HCT116 (cell line): Measurements from ENCODE around the gene PIEZO2. TPM values are rescaled to one million over a fixed set of nuclear protein-coding genes. Genes with fewer than 3 reads are reported as not detected.

Source experiments
- ATAC-seq: fragments of 200-7000 bp; cut with Tn5 transposase; 2 replicates; pipeline ENCODE4 v1.9.1; 2020; ENCODE audit warnings: mild to moderate bottlenecking, moderate library complexity
- BruUV-seq: library from RNA; stranded (reverse); fragments of 400-500 nt; replicated peaks from 2 replicates; lab custom pipeline; 2021; lab: Mats Ljungman, UMichigan
- CTCF ChIA-PET: fragments of 300-600 bp; sonication (Branson Sonifier 250); formaldehyde crosslinking; loops from one replicate; lab custom pipeline; 2021; ENCODE audit warnings: antibody characterized with exemption; lab: Charles Lee
- POLR2A ChIA-PET: fragments of 300-600, 350-600 bp; sonication (Branson Sonifier 250); formaldehyde crosslinking; loops from one replicate; lab custom pipeline; 2021; ENCODE audit warnings: antibody characterized with exemption; lab: Charles Lee
- RAD21 ChIA-PET, 2 experiments: fragments of 300-600 bp; sonication (Branson Sonifier 250); formaldehyde crosslinking; loops; one replicate each; lab custom pipeline; 2023; ENCODE audit warnings: low total read pairs in 2 of 2; ENCODE audit not compliant: uncharacterized antibody in 2 of 2, unreplicated experiment in 2 of 2, low non-redundant PET in 1 of 2; lab: Charles Lee
- DNase-seq: peaks from one replicate; pipeline ENCODE4 v3.0.0-alpha.2; 2010; ENCODE audit warnings: low read depth, low spot score
- H2AFZ ChIP-seq: fragments of 200-600 bp; shearing (Covaris generic), sonication (generic); 2 replicates; pipeline ENCODE4 v1.6.1; 2017; ENCODE audit warnings: low read depth, mixed run types, mixed read lengths, antibody characterized with exemption, low read length; ENCODE audit not compliant: poor library complexity, severe bottlenecking
- H3K27ac ChIP-seq: 2 replicates; pipeline ENCODE4 v1.5.1; 2012; ENCODE audit warnings: low read depth, low read length
- H3K27me3 ChIP-seq: fragments of 200-600 bp; sonication (generic); 2 replicates; pipeline ENCODE4 v1.6.1; 2016; ENCODE audit warnings: mixed run types, low read length, mixed read lengths; ENCODE audit not compliant: insufficient read depth
- H3K36me3 ChIP-seq, 2 experiments: fragments of 200-500 bp in 1 of 2; fragments of 200-600 bp in 1 of 2; sonication (Bioruptor generic) in 1 of 2; sonication (generic) in 1 of 2; 2 replicates each; pipeline versions ENCODE4 v1.5.1 to v1.6.1; 2014 to 2016; ENCODE audit warnings: low read length in 2 of 2, inconsistent platforms in 1 of 2, mixed read lengths in 1 of 2, mixed run types in 1 of 2; ENCODE audit not compliant: insufficient read depth in 2 of 2, control insufficient read depth in 1 of 2
- H3K4me1 ChIP-seq, 2 experiments: fragments of 200-600 bp in 1 of 2; sonication (generic) in 1 of 2; 2 replicates each; pipeline versions ENCODE4 v1.5.1 to v1.6.1; 2012 to 2017; ENCODE audit warnings: low read length in 2 of 2, inconsistent platforms in 1 of 2, mild to moderate bottlenecking in 1 of 2, mixed read lengths in 1 of 2, mixed run types in 1 of 2, moderate library complexity in 1 of 2; ENCODE audit not compliant: insufficient read depth in 2 of 2, control insufficient read depth in 1 of 2
- H3K4me2 ChIP-seq: fragments of 200-600 bp; sonication (generic); 2 replicates; pipeline ENCODE4 v1.6.1; 2017; ENCODE audit warnings: mixed run types, low read length, mixed read lengths
- H3K4me3 ChIP-seq, 2 experiments: fragments of 200-600 bp in 1 of 2; sonication (generic) in 1 of 2; replicated peaks in 1 of 2; 2 replicates each; pipeline ENCODE4 v1.5.1; 2011 to 2016; ENCODE audit warnings: low read length in 2 of 2, control low read depth in 1 of 2, low read depth in 1 of 2, mild to moderate bottlenecking in 1 of 2, mixed read lengths in 1 of 2, mixed run types in 1 of 2
- H3K79me2 ChIP-seq: fragments of 200-600 bp; sonication (generic); 2 replicates; pipeline ENCODE4 v1.6.1; 2017; ENCODE audit warnings: mild to moderate bottlenecking, mixed run types, low read length, moderate library complexity, mixed read lengths; ENCODE audit not compliant: insufficient read depth
- H3K9ac ChIP-seq: fragments of 200-600 bp; sonication (generic); 2 replicates; pipeline ENCODE4 v1.6.1; 2016; ENCODE audit warnings: low read length, mixed read lengths
- H3K9me2 ChIP-seq: fragments of 200-600 bp; sonication (generic), shearing (Covaris generic); 2 replicates; pipeline ENCODE4 v1.6.1; 2017; ENCODE audit warnings: mixed run types, mild to moderate bottlenecking, moderate library complexity; ENCODE audit not compliant: insufficient read depth
- H3K9me3 ChIP-seq, 2 experiments: fragments of 200-500 bp in 1 of 2; fragments of 200-600 bp in 1 of 2; sonication (Bioruptor generic) in 1 of 2; sonication (generic) in 1 of 2; 2 replicates each; pipeline ENCODE4 v1.6.1; 2014 to 2017; ENCODE audit warnings: low read length in 2 of 2, mixed read lengths in 2 of 2, inconsistent platforms in 1 of 2, low read depth in 1 of 2, mild to moderate bottlenecking in 1 of 2, mixed run types in 1 of 2, moderate library complexity in 1 of 2; ENCODE audit not compliant: control insufficient read depth in 1 of 2, insufficient read depth in 1 of 2
- H4K20me1 ChIP-seq: fragments of 200-600 bp; sonication (generic), shearing (Covaris generic); 2 replicates; pipeline ENCODE4 v1.6.1; 2017; ENCODE audit warnings: mixed run types, mild to moderate bottlenecking, moderate library complexity; ENCODE audit not compliant: insufficient read depth
- CBX3 ChIP-seq: IDR thresholded peaks from 2 replicates; pipeline ENCODE4 v1.6.1; 2012; ENCODE audit warnings: low read depth
- CEBPB ChIP-seq: IDR thresholded peaks from 2 replicates; pipeline ENCODE4 v1.6.1; 2012; ENCODE audit warnings: low read depth
- ELF1 ChIP-seq: IDR thresholded peaks from 2 replicates; pipeline ENCODE4 v1.6.1; 2012; ENCODE audit warnings: low read depth, borderline replicate concordance
- EZH2 ChIP-seq: fragments of 200-600 bp; sonication (generic); IDR thresholded peaks from 2 replicates; pipeline ENCODE4 v1.6.1; 2017; ENCODE audit warnings: antibody characterized with exemption, mixed run types
- EZH2phosphoT487 ChIP-seq: fragments of 200-600 bp; IDR thresholded peaks from 2 replicates; pipeline ENCODE4 v1.6.1; 2018; ENCODE audit warnings: antibody characterized with exemption, borderline replicate concordance
- FOSL1 ChIP-seq: IDR thresholded peaks from 2 replicates; pipeline ENCODE4 v1.6.1; 2012; ENCODE audit warnings: low read depth
- JUND ChIP-seq: IDR thresholded peaks from 2 replicates; pipeline ENCODE4 v1.6.1; 2012
- POLR2A ChIP-seq: IDR thresholded peaks from 2 replicates; pipeline ENCODE4 v1.7.0; 2011; ENCODE audit warnings: borderline replicate concordance; ENCODE audit not compliant: insufficient read depth, insufficient read length; ENCODE audit errors: extremely low read depth
- RAD21 ChIP-seq: IDR thresholded peaks from 2 replicates; pipeline ENCODE4 v1.6.1; 2012; ENCODE audit warnings: low read depth, mild to moderate bottlenecking
- SIN3A ChIP-seq: IDR thresholded peaks from 2 replicates; pipeline ENCODE4 v1.6.1; 2012; ENCODE audit warnings: low read depth
- SP1 ChIP-seq: IDR thresholded peaks from 2 replicates; pipeline ENCODE4 v1.6.1; 2012; ENCODE audit warnings: low read depth
- SRF ChIP-seq: IDR thresholded peaks from 2 replicates; pipeline ENCODE4 v1.6.1; 2012; ENCODE audit warnings: low read depth
- TCF7L2 ChIP-seq: IDR thresholded peaks from 2 replicates; pipeline ENCODE4 v1.7.0; 2011; ENCODE audit warnings: borderline replicate concordance, inconsistent platforms; ENCODE audit not compliant: insufficient read depth, insufficient read length; ENCODE audit errors: extremely low read depth
- YY1 ChIP-seq: IDR thresholded peaks from 2 replicates; pipeline ENCODE4 v1.6.1; 2011; ENCODE audit warnings: low read length, low read depth, moderate library complexity, mild to moderate bottlenecking; ENCODE audit not compliant: insufficient replicate concordance; ENCODE audit errors: extremely low read depth
- ZFX ChIP-seq: fragments of 450-650 bp; IDR thresholded peaks from 2 replicates; pipeline ENCODE4 v1.6.1; 2017
- ZNF274 ChIP-seq: fragments of 200-500 bp; sonication (Bioruptor generic); IDR thresholded peaks from 2 replicates; pipeline ENCODE4 v1.6.1; 2014; ENCODE audit warnings: mild to moderate bottlenecking, low read depth, low read length, inconsistent platforms
- intact Hi-C: fragments of 100-400 bp; cut with micrococcal nuclease; formaldehyde crosslinking; loops from 2 replicates; pipeline ENCODE4 v1.10.0; 2022
- total RNA-seq: library from RNA; stranded (reverse); gene quantifications from one replicate; pipeline ENCODE4 v1.2.1, GENCODE V29; 2021; ENCODE audit not compliant: unreplicated experiment
- TF ChIP-seq, protein P1 (sequence below): IDR thresholded peaks from 2 replicates; pipeline ENCODE4 v1.6.1; 2012; ENCODE audit warnings: low read depth
- TF ChIP-seq, protein P2 (sequence below): IDR thresholded peaks from 2 replicates; pipeline ENCODE4 v1.6.1; 2012
- TF ChIP-seq, protein P3 (sequence below), 3 experiments: fragments of 200-600 bp in 1 of 3; sonication (generic) in 1 of 3; IDR thresholded peaks in 2 of 3; conservative IDR thresholded peaks in 1 of 3; 2 replicates each; pipeline ENCODE4 v1.5.1; 2012 to 2017; ENCODE audit warnings: low read depth in 2 of 3, low read length in 2 of 3, antibody characterized with exemption in 1 of 3, borderline replicate concordance in 1 of 3, control low read depth in 1 of 3, mild to moderate bottlenecking in 1 of 3, mixed read lengths in 1 of 3, mixed run types in 1 of 3, moderate library complexity in 1 of 3; ENCODE audit not compliant: insufficient read depth in 1 of 3
- TF ChIP-seq, protein P4 (sequence below): IDR thresholded peaks from 2 replicates; pipeline ENCODE4 v1.6.1; 2012

Gene PIEZO2
- total RNA-seq, 1 experiment from 2014 or later, result 0.34 TPM

DNA sequence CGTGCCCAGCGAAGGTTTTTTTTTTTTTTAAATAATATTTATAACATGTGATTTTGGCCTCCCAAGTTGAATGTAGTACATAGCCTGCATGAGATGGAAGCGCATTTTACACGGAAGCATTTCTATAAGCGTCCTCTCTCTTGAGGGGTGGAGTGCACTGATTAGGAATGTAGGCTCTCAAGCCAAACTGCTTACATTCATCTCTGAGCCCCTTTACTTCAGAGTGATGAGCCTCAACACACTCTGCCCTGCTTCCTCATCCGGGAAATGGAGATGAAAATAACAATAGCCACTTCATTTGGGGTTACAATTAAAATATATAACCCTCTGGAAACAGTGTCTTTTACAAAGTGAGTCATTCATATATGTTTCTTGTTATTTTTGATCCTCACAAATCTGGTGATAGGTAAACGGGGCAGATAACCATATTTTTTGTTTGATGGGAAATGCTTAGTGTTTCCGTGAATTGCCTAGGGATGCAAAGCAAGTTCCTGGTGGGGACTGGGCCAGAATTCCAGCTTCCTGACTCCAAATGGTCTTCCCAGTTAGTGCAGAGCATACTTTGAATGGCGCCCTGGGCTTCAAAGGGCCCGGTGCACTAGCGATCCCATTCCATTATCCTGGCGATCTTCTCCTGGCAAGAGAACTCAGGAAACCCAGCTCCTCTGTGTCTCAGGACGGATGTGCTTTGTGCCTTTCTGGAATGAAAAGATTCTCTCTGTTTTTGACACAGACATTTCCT lies 124.3 kb downstream of the PIEZO2 start:
- Histone ChIP-seq H4K20me1 (no peaks in the 10 kb centered on the region), H3K36me3 (no peaks in the 10 kb centered on the region), H3K79me2 (no peaks in the 10 kb centered on the region), H3K4me3 (no peak overlapping the region), H3K9me2 (no peaks in the 10 kb centered on the region), H3K4me1 (no peaks in the 10 kb centered on the region), H3K9ac (no peak overlapping the region), H3K27ac (no peak overlapping the region), H3K27me3 (0 out of 2 replicates have a peak, but pooled peaks cover 5% of the 10 kb centered on the region), H3K4me2 (no peak overlapping the region), H3K9me3 (no peaks in the 10 kb centered on the region), H2AFZ (no peak overlapping the region)
- ATAC-seq (no peak), DNase-seq (no peak)
- ChIA-PET RAD21 (no interaction called here), POLR2A (no interaction called here), CTCF (no interaction called here)
- no TSS peak for BruUV-seq
- intact Hi-C loops, result no loop called here
- TF ChIP-seq YY1 (no peak), CBX3 (no peak), FOSL1 (no peak), SP1 (no peak), ZFX (no peak), EZH2phosphoT487 (no peak), TCF7L2 (no peak), JUND (no peak), EZH2 (no peak), POLR2A (no peak), CEBPB (no peak), SIN3A (no peak), ZNF274 (no peak), RAD21 (no peak), ELF1 (no peak), SRF (no peak)
- TF ChIP-seq, protein P1, sequence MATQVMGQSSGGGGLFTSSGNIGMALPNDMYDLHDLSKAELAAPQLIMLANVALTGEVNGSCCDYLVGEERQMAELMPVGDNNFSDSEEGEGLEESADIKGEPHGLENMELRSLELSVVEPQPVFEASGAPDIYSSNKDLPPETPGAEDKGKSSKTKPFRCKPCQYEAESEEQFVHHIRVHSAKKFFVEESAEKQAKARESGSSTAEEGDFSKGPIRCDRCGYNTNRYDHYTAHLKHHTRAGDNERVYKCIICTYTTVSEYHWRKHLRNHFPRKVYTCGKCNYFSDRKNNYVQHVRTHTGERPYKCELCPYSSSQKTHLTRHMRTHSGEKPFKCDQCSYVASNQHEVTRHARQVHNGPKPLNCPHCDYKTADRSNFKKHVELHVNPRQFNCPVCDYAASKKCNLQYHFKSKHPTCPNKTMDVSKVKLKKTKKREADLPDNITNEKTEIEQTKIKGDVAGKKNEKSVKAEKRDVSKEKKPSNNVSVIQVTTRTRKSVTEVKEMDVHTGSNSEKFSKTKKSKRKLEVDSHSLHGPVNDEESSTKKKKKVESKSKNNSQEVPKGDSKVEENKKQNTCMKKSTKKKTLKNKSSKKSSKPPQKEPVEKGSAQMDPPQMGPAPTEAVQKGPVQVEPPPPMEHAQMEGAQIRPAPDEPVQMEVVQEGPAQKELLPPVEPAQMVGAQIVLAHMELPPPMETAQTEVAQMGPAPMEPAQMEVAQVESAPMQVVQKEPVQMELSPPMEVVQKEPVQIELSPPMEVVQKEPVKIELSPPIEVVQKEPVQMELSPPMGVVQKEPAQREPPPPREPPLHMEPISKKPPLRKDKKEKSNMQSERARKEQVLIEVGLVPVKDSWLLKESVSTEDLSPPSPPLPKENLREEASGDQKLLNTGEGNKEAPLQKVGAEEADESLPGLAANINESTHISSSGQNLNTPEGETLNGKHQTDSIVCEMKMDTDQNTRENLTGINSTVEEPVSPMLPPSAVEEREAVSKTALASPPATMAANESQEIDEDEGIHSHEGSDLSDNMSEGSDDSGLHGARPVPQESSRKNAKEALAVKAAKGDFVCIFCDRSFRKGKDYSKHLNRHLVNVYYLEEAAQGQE, result no peak
- TF ChIP-seq, protein P2, sequence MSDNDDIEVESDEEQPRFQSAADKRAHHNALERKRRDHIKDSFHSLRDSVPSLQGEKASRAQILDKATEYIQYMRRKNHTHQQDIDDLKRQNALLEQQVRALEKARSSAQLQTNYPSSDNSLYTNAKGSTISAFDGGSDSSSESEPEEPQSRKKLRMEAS, result no peak
- TF ChIP-seq, protein P3, sequence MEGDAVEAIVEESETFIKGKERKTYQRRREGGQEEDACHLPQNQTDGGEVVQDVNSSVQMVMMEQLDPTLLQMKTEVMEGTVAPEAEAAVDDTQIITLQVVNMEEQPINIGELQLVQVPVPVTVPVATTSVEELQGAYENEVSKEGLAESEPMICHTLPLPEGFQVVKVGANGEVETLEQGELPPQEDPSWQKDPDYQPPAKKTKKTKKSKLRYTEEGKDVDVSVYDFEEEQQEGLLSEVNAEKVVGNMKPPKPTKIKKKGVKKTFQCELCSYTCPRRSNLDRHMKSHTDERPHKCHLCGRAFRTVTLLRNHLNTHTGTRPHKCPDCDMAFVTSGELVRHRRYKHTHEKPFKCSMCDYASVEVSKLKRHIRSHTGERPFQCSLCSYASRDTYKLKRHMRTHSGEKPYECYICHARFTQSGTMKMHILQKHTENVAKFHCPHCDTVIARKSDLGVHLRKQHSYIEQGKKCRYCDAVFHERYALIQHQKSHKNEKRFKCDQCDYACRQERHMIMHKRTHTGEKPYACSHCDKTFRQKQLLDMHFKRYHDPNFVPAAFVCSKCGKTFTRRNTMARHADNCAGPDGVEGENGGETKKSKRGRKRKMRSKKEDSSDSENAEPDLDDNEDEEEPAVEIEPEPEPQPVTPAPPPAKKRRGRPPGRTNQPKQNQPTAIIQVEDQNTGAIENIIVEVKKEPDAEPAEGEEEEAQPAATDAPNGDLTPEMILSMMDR (IDR thresholded peaks at IDR 0.05 in 2 of 3, conservative IDR thresholded peaks at IDR 0.05 in 1 of 3; ENCODE audit: borderline replicate concordance in 1 of 3, insufficient read depth in 1 of 3, low read depth in 2 of 3, low read length in 2 of 3), result no peak
- TF ChIP-seq, protein P4, sequence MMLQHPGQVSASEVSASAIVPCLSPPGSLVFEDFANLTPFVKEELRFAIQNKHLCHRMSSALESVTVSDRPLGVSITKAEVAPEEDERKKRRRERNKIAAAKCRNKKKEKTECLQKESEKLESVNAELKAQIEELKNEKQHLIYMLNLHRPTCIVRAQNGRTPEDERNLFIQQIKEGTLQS, result no peak
